IPS-NIHi7 (cell line): ENCODE data around the gene MTRF1.
"Not testable (repeated sequence)": the region's sequence is repeated elsewhere in the genome, so short reads cannot be mapped to it uniquely, and the experiment has no call there.

Source experiments
- DNase-seq: peaks from one replicate; pipeline ENCODE4 v3.0.0; 2012; ENCODE audit warnings: mixed read lengths; ENCODE audit errors: extremely low spot score

MTRF1 gene

GRCh38 chr13:41279156-41279555, 15.8 kb upstream of the MTRF1 start:
- not testable (repeated sequence) for DNase-seq

- no peak for DNase-seq
Observed at GRCh38 chr13:41276824-41277223, 13.4 kb upstream of the MTRF1 start.

GRCh38 chr13:41274881-41275280, 11.5 kb upstream of the MTRF1 start:
- no peak for DNase-seq

- no peak for DNase-seq
Observed at GRCh38 chr13:41273831-41274441, 10.6 kb upstream of the MTRF1 start.

- DNase-seq: no peak
Observed at GRCh38 chr13:41271456-41272285, 8.3 kb upstream of the MTRF1 start.

- no peak for DNase-seq
Observed at GRCh38 chr13:41268764-41269163, 5.4 kb upstream of the MTRF1 start.

GRCh38 chr13:41267106-41267505, 3.7 kb upstream of the MTRF1 start:
- no peak for DNase-seq

GRCh38 chr13:41259875-41260501, 3.4 kb downstream of the MTRF1 start:
- DNase-seq: no peak

GRCh38 chr13:41257535-41257934, 5.8 kb downstream of the MTRF1 start:
- no peak for DNase-seq

GRCh38 chr13:41254902-41255301, 8.5 kb downstream of the MTRF1 start:
- DNase-seq: no peak

- DNase-seq: no peak
Observed at GRCh38 chr13:41250993-41251392, 12.4 kb downstream of the MTRF1 start.

- DNase-seq: no peak
Observed at GRCh38 chr13:41246969-41247680, 16.3 kb downstream of the MTRF1 start.

- DNase-seq: no peak
Observed at GRCh38 chr13:41244556-41244955, 18.8 kb downstream of the MTRF1 start.

- DNase-seq: no peak
Observed at GRCh38 chr13:41241626-41242025, 21.8 kb downstream of the MTRF1 start.

GRCh38 chr13:41236369-41236768, 27.0 kb downstream of the MTRF1 start:
- no peak for DNase-seq

- DNase-seq: no peak
Observed at GRCh38 chr13:41232578-41233480, 30.5 kb downstream of the MTRF1 start.

GRCh38 chr13:41231786-41232185, 31.6 kb downstream of the MTRF1 start:
- DNase-seq: no peak

- no peak for DNase-seq
Observed at GRCh38 chr13:41231025-41231677, 32.2 kb downstream of the MTRF1 start.

GRCh38 chr13:41229356-41229755, 34.0 kb downstream of the MTRF1 start:
- DNase-seq: no peak
